Fibroblast of pulmonary artery (primary cell): ENCODE data around the gene DRAP1.

Experiments
- DNase-seq: peaks from one replicate; pipeline ENCODE4 v3.0.0-alpha.2; 2010; ENCODE audit warnings: low read depth
- H3K4me3 ChIP-seq: replicated peaks from 2 replicates; pipeline ENCODE4 v1.5.1; 2011; ENCODE audit warnings: low read depth, mild to moderate bottlenecking, control low read depth, low read length, moderate library complexity
- CTCF ChIP-seq: IDR thresholded peaks from 2 replicates; pipeline ENCODE4 v1.5.1; 2011; ENCODE audit warnings: mild to moderate bottlenecking, control low read depth, low read length, inconsistent platforms; ENCODE audit errors: missing control alignments

Gene DRAP1

GRCh38 chr11:65941720-65942310, 22.6 kb downstream of the DRAP1 start:
- H3K4me3 ChIP-seq = no peak overlapping the region
- TF ChIP-seq CTCF = no peak
- DNase-seq = no peak

- H3K4me3 ChIP-seq = no peak overlapping the region
- no peak for TF ChIP-seq CTCF
- DNase-seq = no peak
Observed at GRCh38 chr11:65942531-65942930, 23.3 kb downstream of the DRAP1 start.

- DNase-seq = no peak
- TF ChIP-seq CTCF = no peak
Observed at GRCh38 chr11:65944191-65944590, 25.0 kb downstream of the DRAP1 start.

GRCh38 chr11:65944767-65945166, 25.5 kb downstream of the DRAP1 start:
- no peak for DNase-seq
- no peak overlapping the region for H3K4me3 ChIP-seq
- no peak for TF ChIP-seq CTCF

More at GRCh38 chr11:65944191-65944590, 25.0 kb downstream of the DRAP1 start:
- H3K4me3 ChIP-seq = no peak overlapping the region

GRCh38 chr11:65945430-65945911, 26.2 kb downstream of the DRAP1 start, which contains the start of gene TSGA10IP:
Gene TSGA10IP, plus strand, starts transcription at chr11:65945480. Its CDS starts 196 bp downstream, at chr11:65945676.
- no peak for DNase-seq
- TF ChIP-seq CTCF = no peak
- H3K4me3 ChIP-seq = no peak within 1 kb of the TSS

- H3K4me3 ChIP-seq = no peak overlapping the region
Observed at GRCh38 chr11:65945941-65946558, 26.8 kb downstream of the DRAP1 start.

More at GRCh38 chr11:65945941-65946558, 26.8 kb downstream of the DRAP1 start:
- no peak for TF ChIP-seq CTCF
- no peak for DNase-seq
